ACC112 (cell line): Measurements from ENCODE around the gene RYK.
A peak's percentile ranks its signal among the peaks of the same experiment; 100 is the strongest.
"Not testable (repeated sequence)": the region's sequence is repeated elsewhere in the genome, so short reads cannot be mapped to it uniquely, and the experiment has no call there.

Source experiments
- H2AFZ ChIP-seq: fragments of 200-600 bp; sonication (generic); one replicate; pipeline ENCODE4 v1.6.0; 2017; ENCODE audit warnings: antibody characterized with exemption, low read length; ENCODE audit not compliant: unreplicated experiment
- H3K27ac ChIP-seq: fragments of 200-600 bp; sonication (generic); 2 replicates; pipeline ENCODE4 v1.5.1; 2014; ENCODE audit warnings: low read depth, mild to moderate bottlenecking, antibody characterized with exemption, low read length, moderate library complexity
- H3K27me3 ChIP-seq: fragments of 200-600 bp; sonication (generic); 2 replicates; pipeline ENCODE4 v1.6.1; 2014; ENCODE audit warnings: mild to moderate bottlenecking, antibody characterized with exemption, low read length, moderate library complexity, mixed read lengths; ENCODE audit not compliant: insufficient read depth
- H3K36me3 ChIP-seq: fragments of 200-600 bp; sonication (generic); 2 replicates; pipeline ENCODE4 v1.6.1; 2016; ENCODE audit warnings: mild to moderate bottlenecking, antibody characterized with exemption, low read length, moderate library complexity, mixed read lengths; ENCODE audit not compliant: insufficient read depth
- H3K4me1 ChIP-seq: fragments of 200-600 bp; sonication (generic); one replicate; pipeline ENCODE4 v1.6.1; 2016; ENCODE audit warnings: low read length, mixed read lengths; ENCODE audit not compliant: insufficient read depth, unreplicated experiment, control insufficient read depth
- H3K4me3 ChIP-seq: fragments of 200-600 bp; sonication (generic); 2 replicates; pipeline ENCODE4 v1.5.1; 2014; ENCODE audit warnings: mild to moderate bottlenecking, low read depth, low read length
- H3K79me2 ChIP-seq: fragments of 200-600 bp; sonication (generic); one replicate; pipeline ENCODE4 v1.6.0; 2016; ENCODE audit warnings: low read length; ENCODE audit not compliant: control insufficient read depth, unreplicated experiment, insufficient read depth

Gene RYK

DNA sequence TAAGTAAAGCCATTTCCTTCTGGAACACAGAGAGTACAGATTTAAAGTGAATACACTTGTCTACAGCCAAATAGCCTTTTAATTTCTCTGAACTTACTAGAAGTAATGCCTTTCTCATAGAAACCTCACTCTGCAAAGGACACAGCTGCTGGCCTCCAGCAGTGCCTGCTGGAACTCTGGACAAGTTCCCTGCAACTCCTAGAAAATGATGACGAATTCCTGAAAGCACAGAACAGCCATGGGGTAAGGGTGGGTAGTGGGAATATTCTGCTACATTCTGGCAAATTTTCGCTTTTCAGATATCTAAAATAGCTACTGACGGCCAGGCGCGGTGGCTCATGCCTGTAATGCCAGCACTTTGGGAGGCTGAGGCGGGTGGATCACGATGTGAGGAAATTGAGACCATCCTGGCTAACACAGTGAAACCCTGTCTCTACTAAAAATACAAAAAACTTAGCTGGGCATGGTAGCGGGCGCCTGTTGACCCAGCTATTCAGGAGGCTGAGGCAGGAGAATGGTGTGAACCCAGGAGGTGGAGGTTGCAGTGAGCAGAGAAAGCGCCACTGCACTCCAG lies 34.4 kb downstream of the RYK start:
- no peaks in the 10 kb centered on the region for H3K36me3 ChIP-seq
- H3K27me3 ChIP-seq: no peaks in the 10 kb centered on the region
- peaks cover 3% of the 10 kb centered on the region for H3K4me1 ChIP-seq
- H3K27ac ChIP-seq: no peak overlapping the region
- no peak overlapping the region for H2AFZ ChIP-seq
- H3K79me2 ChIP-seq: peaks cover 17% of the 10 kb centered on the region
- no peak overlapping the region for H3K4me3 ChIP-seq

DNA sequence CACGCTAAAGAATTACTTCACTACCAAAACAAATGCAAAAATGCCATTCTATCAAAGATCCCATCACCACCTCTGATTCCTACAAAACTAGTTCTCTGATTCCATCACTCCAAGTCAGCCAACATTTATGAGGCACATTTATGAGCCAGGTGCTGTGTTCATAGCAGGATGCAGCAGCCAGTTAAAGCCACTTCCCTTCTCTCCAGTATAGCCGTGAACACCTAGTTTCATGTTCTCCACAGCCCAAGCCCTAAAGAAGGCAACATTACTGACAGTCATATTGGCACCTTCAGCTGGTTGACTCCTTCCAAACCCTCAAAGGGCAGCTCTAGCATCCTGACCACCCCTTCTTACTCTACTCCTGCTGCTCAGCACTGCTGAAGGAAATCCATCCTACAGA lies 36.4 kb downstream of the RYK start:
- H3K36me3 ChIP-seq: peaks cover 12% of the 10 kb centered on the region
- no peaks in the 10 kb centered on the region for H3K27me3 ChIP-seq
- peaks cover 10% of the 10 kb centered on the region for H3K79me2 ChIP-seq

DNA sequence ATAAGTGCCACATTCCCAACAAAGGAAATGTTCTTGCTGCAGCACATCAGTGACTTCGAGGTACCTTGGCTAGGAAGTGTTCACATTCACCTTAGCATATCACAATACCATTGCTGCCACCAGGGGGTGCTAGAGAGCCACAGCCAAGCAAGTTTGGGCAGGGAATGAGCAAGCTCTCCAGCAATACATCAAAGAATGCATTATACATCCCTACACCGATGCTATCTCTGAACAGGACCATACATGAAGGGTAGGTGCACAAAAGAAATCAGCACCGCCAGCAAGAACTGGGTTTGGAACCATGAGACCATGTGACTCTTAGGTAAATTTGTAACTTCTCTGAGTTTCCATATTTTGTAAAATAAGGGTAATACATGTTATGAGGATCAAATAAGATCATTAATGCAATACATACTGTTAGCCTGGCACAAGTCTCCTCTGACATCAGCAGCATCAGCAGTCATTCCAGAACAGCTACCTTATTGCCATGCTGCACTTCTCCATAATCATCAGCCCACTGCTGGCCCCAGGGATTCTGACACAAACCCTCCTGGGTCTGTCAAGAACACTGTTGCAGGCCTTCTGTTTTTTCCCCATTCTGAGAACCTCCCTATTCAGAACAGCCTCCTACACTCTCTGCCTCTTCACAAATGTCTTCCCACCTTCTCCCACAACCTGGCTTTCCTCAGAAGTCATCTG lies 37.5 kb downstream of the RYK start:
- H3K79me2 ChIP-seq: peaks cover 10% of the 10 kb centered on the region
- H3K27ac ChIP-seq: no peak overlapping the region
- H3K27me3 ChIP-seq: no peaks in the 10 kb centered on the region
- peaks cover 19% of the 10 kb centered on the region for H3K36me3 ChIP-seq
- no peak overlapping the region for H2AFZ ChIP-seq
- H3K4me3 ChIP-seq: no peak overlapping the region
- H3K4me1 ChIP-seq: peaks cover 3% of the 10 kb centered on the region

More for the DNA sequence above, 36.4 kb downstream of the RYK start:
- Histone ChIP-seq H3K4me3 (no peak overlapping the region), H3K4me1 (peaks cover 3% of the 10 kb centered on the region), H2AFZ (no peak overlapping the region), H3K27ac (no peak overlapping the region)

DNA sequence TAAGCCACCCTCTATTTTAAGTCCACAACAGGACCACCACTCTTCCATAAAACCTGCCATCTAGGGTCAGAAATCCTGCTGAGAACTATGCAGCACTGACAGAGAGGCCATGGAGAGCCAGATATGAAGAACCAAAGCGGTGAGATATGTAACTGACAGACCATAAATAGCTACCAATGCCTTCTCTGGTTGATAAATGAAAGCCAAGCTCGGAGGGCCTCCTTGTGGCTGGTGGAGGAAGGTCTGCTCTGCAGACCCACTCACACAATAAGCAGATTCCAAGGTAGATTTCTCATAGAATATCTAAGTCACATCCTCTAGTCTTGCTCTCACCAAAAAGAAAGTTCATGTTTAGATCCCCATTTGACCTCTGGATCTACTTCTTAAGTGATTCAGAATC lies 38.9 kb downstream of the RYK start:
- H2AFZ ChIP-seq: no peak overlapping the region
- no peak overlapping the region for H3K4me3 ChIP-seq
- peaks cover 10% of the 10 kb centered on the region for H3K79me2 ChIP-seq
- H3K4me1 ChIP-seq: peaks cover 3% of the 10 kb centered on the region
- H3K27me3 ChIP-seq: no peaks in the 10 kb centered on the region
- H3K36me3 ChIP-seq: peaks cover 24% of the 10 kb centered on the region
- no peak overlapping the region for H3K27ac ChIP-seq

DNA sequence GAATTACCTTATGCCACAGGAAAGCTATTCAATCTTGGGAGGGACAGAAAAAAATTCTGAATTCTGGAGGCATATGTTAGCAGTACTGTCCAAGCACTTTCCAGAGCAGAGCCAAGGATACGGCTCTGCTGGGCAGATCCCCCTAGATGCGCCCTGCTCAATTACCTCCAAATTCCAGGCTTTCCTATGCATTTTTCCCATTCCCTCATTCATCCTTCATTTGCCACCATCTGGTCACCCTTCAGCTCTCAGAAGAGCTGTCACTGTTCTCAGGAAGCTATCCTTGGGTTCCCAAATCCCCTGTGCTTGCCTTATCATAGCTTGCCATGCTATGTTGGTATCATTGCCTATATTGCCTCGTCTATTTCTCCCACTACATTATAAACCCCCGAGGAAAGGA lies 45.2 kb downstream of the RYK start:
- H3K4me3 ChIP-seq: no peak overlapping the region
- H3K27ac ChIP-seq: no peak overlapping the region
- H3K27me3 ChIP-seq: no peaks in the 10 kb centered on the region
- peaks cover 25% of the 10 kb centered on the region for H3K36me3 ChIP-seq
- no peak overlapping the region for H2AFZ ChIP-seq
- H3K79me2 ChIP-seq: no peaks in the 10 kb centered on the region
- H3K4me1 ChIP-seq: peaks cover 23% of the 10 kb centered on the region

DNA sequence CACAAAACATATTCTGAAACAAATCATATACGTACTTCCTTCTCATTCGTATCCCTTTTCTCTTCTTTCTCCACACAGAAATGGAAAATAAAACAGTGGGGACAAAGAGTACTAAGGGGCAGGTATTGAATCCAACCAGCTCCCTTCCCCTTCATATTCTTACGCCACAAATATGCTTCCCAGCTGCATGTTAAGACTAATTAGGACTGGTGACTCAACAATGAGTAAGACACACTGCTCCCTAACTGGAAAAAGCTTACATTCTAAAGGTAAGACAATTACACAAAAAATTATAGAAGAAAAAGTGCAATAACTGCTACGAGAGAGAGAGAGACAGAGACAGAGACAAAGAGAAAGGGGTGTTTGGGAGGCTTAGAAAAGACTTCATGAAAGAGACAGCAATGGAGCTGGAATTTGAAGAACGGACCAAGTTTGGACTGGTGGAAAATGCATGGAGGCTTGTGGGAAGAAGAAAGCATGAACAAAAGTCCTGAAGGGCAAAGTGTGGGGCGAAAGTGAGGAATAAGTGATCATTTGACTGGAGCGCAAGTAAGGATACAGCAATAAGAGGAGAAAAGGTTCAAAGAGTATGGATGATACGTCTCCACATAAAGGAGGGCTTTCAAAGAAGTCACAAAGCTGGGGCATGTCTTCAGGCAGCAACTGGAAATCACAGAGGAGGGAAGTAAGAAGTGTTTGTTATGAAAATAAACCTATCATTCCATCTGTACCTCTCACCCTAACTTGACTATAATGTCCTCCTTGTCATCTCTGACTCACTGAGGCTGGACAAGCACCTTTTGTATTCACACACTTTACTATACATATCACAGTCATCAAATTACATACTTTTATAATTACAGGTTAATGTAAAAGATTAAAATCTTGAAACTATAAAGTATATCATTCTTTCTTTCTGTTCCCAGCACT lies 49.2 kb downstream of the RYK start:
- Histone ChIP-seq H3K27ac (peak overlapping the region; percentile 89), H3K79me2 (no peaks in the 10 kb centered on the region), H3K27me3 (no peaks in the 10 kb centered on the region), H3K4me3 (peak overlapping the region; percentile 43; the same call in 1 of the 2 replicates), H3K4me1 (peaks cover 23% of the 10 kb centered on the region), H3K36me3 (peaks cover 8% of the 10 kb centered on the region; the same call in 1 of the 2 replicates), H2AFZ (no peak overlapping the region)

DNA sequence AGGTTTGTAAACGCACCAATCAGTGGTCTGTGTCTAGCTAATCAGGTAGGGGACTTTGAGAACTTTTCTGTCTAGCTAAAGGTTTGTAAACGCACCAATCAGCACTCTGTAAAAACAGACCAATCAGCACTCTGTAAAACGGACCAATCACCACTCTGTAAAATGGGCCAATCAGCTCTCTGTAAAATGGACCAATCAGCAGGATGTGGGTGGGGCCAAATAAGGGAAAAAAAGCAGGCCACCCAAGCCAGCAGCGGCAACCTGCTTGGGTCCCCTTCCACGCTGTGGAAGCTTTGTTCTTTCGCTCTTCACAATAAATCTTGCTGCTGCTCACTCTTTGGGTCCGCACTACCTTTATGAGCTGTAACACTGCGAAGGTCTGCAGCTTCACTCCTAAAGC lies 50.8 kb downstream of the RYK start:
- H3K4me3 ChIP-seq, H3K27me3 ChIP-seq, H3K79me2 ChIP-seq, H2AFZ ChIP-seq, H3K36me3 ChIP-seq, H3K27ac ChIP-seq: not testable (repeated sequence)
- H3K4me1 ChIP-seq: peaks cover 23% of the 10 kb centered on the region

DNA sequence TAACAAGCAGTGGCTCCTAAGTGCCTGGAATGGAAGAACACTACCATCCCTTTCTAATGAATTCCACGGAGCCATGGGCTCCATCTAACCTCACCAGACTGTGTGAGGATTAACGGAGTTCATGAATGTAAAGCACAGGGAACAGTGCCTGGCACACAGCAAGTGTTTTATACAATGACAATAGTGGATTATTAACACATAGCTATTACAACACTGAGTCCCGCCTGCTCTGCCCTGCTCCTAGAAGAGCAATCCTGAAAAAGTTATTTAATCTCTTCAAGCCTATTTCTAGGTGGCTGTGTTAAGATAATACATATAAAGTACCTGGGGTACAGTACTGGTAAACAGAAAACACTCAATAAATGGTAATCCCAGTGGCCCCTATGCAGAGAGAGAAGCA lies 51.4 kb downstream of the RYK start:
- Histone ChIP-seq H3K4me3 (no peak overlapping the region), H3K27ac (no peak overlapping the region), H3K36me3 (peaks cover 8% of the 10 kb centered on the region; the same call in 1 of the 2 replicates), H3K27me3 (no peaks in the 10 kb centered on the region), H3K79me2 (no peaks in the 10 kb centered on the region), H3K4me1 (peaks cover 23% of the 10 kb centered on the region), H2AFZ (no peak overlapping the region)

DNA sequence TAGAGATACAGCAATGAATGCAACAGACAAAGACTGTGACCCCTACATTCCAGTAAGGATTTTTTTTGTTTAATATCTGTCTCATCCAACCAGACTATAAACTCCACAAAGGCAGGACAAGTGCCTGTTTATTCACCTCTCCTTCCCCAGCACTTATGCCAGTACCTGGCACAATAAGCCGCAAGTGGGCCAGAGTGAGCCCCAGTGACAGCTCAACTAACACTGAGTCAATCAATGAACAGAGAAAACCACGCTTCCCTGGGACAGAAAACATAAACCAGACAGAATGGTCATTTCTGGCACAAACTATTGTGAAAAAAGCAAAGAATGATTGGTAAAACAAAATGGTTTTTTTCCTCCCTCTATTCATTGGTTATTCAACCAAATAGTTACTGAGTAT lies 52.2 kb downstream of the RYK start:
- H3K27me3 ChIP-seq: no peaks in the 10 kb centered on the region
- H3K79me2 ChIP-seq: no peaks in the 10 kb centered on the region
- no peak overlapping the region for H2AFZ ChIP-seq
- no peak overlapping the region for H3K27ac ChIP-seq
- H3K36me3 ChIP-seq: peaks cover 12% of the 10 kb centered on the region; the same call in 1 of the 2 replicates
- peaks cover 23% of the 10 kb centered on the region for H3K4me1 ChIP-seq
- H3K4me3 ChIP-seq: no peak overlapping the region

DNA sequence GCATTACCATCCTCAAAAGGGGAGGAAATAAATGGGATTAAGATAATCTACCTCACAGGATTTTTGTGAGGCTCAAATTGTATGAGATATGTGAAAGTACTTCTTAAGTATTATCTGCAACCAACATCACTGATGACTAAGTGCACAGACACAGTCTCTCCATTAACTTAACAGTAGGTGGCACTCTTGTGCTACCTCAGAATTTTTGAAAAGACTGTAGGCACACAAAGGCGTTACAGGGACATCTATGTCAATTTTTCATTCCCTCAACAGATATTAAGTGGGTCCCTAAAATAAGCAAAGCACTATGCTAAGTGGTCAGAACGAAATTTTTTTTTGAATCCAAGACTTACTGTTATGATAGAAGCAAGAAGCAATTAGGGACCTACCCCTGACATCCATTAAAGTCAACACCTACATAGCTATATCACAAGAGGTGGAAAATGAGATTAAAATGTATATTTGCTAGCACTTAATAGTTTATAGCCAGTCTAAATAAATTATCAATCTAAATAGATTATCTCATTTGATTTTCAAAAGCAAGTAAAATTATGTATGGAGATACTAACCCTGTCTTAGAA lies 52.9 kb downstream of the RYK start:
- Histone ChIP-seq H3K4me3 (no peak overlapping the region), H3K27me3 (no peaks in the 10 kb centered on the region), H3K27ac (no peak overlapping the region), H3K36me3 (peaks cover 12% of the 10 kb centered on the region; the same call in 1 of the 2 replicates), H2AFZ (no peak overlapping the region), H3K4me1 (peaks cover 22% of the 10 kb centered on the region), H3K79me2 (no peaks in the 10 kb centered on the region)
